Calu3 (cell line): ENCODE data around the gene SLC41A3. TPM values are rescaled to one million over a fixed set of nuclear protein-coding genes. Genes with fewer than 3 reads are reported as not detected.

Experiments
- BruUV-seq: library from RNA; stranded (reverse); fragments of 400-500 nt; replicated peaks from 2 replicates; lab custom pipeline; 2021; lab: Mats Ljungman, UMichigan
- CTCF ChIA-PET: fragments of 300-600 bp; sonication (Branson Sonifier 250); formaldehyde crosslinking; loops from one replicate; lab custom pipeline; 2022; ENCODE audit warnings: antibody characterized with exemption; lab: Charles Lee
- DNase-seq: peaks from one replicate; pipeline ENCODE4 v3.0.0; 2022
- H3K27ac Mint-ChIP-seq: one replicate; pipeline ENCODE4 v1.8.0; 2022; ENCODE audit warnings: mixed read lengths; ENCODE audit not compliant: unreplicated experiment
- H3K27me3 Mint-ChIP-seq: one replicate; pipeline ENCODE4 v1.8.0; 2022; ENCODE audit warnings: mixed read lengths; ENCODE audit not compliant: unreplicated experiment
- H3K36me3 Mint-ChIP-seq: one replicate; pipeline ENCODE4 v1.8.0; 2022; ENCODE audit warnings: mild to moderate bottlenecking, moderate library complexity, mixed read lengths; ENCODE audit not compliant: insufficient read depth, unreplicated experiment
- H3K4me1 Mint-ChIP-seq: one replicate; pipeline ENCODE4 v1.8.0; 2022; ENCODE audit warnings: mild to moderate bottlenecking, low read depth, mixed read lengths; ENCODE audit not compliant: unreplicated experiment
- H3K4me3 Mint-ChIP-seq: one replicate; pipeline ENCODE4 v1.8.0; 2022; ENCODE audit warnings: mild to moderate bottlenecking, low read depth, moderate library complexity, mixed read lengths; ENCODE audit not compliant: unreplicated experiment
- H3K9me3 Mint-ChIP-seq: one replicate; pipeline ENCODE4 v1.8.0; 2022; ENCODE audit warnings: low read depth, mixed read lengths; ENCODE audit not compliant: unreplicated experiment
- CTCF ChIP-seq: fragments of 200-600 bp; IDR thresholded peaks from one replicate; pipeline ENCODE4 v1.8.0; 2022; ENCODE audit warnings: antibody characterized with exemption; ENCODE audit not compliant: unreplicated experiment
- intact Hi-C: fragments of 100-400 bp; cut with micrococcal nuclease; formaldehyde crosslinking; loops from one replicate; pipeline ENCODE4 v1.10.0; 2022; ENCODE audit not compliant: unreplicated experiment
- total RNA-seq: library from RNA; stranded (reverse); gene quantifications from 2 replicates; pipeline ENCODE4 v1.2.3, GENCODE V29; 2022

Gene SLC41A3
- total RNA-seq, 1 experiment from 2014 or later = 101 TPM

- peaks cover 5% of the 10 kb centered on the region for H3K36me3 Mint-ChIP-seq
- no peak for TF ChIP-seq CTCF
- H3K4me1 Mint-ChIP-seq = peaks cover 10% of the 10 kb centered on the region
- H3K9me3 Mint-ChIP-seq = no peaks in the 10 kb centered on the region
- intact Hi-C loops = loop anchor here (10.0 kb wide), 1 partner anchor 200 kb away; no protein-coding TSS in a partner anchor
- no peak overlapping the region for H3K4me3 Mint-ChIP-seq
- CTCF ChIA-PET = no interaction called here
- H3K27me3 Mint-ChIP-seq = peaks cover under 1% of the 10 kb centered on the region
- H3K27ac Mint-ChIP-seq = no peak overlapping the region
- no peak for DNase-seq
- no TSS peak for BruUV-seq
These were observed 41.0 kb upstream of the SLC41A3 start for GRCh38 chr3:126124896-126125295.

- DNase-seq = no peak
- BruUV-seq = no TSS peak
These were observed 40.4 kb upstream of the SLC41A3 start for GRCh38 chr3:126124148-126124868.

GRCh38 chr3:126121632-126122031 lies 37.7 kb upstream of the SLC41A3 start:
- DNase-seq = peak; percentile 0
- Mint-ChIP-seq H3K36me3 (no peaks in the 10 kb centered on the region), H3K4me3 (no peak overlapping the region), H3K9me3 (peaks cover 3% of the 10 kb centered on the region), H3K4me1 (peaks cover 8% of the 10 kb centered on the region), H3K27ac (no peak overlapping the region), H3K27me3 (peaks cover 17% of the 10 kb centered on the region)
- intact Hi-C loops = loop anchor here (10.0 kb wide), 1 partner anchor 197 kb away; no protein-coding TSS in a partner anchor
- TF ChIP-seq CTCF = no peak
- BruUV-seq = no TSS peak
- CTCF ChIA-PET = no interaction called here

More at GRCh38 chr3:126124148-126124868, 40.4 kb upstream of the SLC41A3 start:
- intact Hi-C loops = loop anchor here (10.0 kb wide), 1 partner anchor 200 kb away; no protein-coding TSS in a partner anchor
- no peak for TF ChIP-seq CTCF
- Mint-ChIP-seq H3K4me3 (no peak overlapping the region), H3K4me1 (peaks cover 8% of the 10 kb centered on the region), H3K36me3 (no peaks in the 10 kb centered on the region), H3K27me3 (peaks cover 7% of the 10 kb centered on the region), H3K27ac (no peak overlapping the region), H3K9me3 (no peaks in the 10 kb centered on the region)
- CTCF ChIA-PET = interaction anchor here (0.6 kb wide), 2 partner anchors 253 to 269 kb away, joined by 3 to 4 read pairs; no protein-coding TSS in a partner anchor

- peaks cover 17% of the 10 kb centered on the region for H3K27me3 Mint-ChIP-seq
- H3K4me3 Mint-ChIP-seq = no peak overlapping the region
- TF ChIP-seq CTCF = no peak
- BruUV-seq = no TSS peak
- no peaks in the 10 kb centered on the region for H3K36me3 Mint-ChIP-seq
- H3K4me1 Mint-ChIP-seq = peaks cover 8% of the 10 kb centered on the region
- CTCF ChIA-PET = no interaction called here
- H3K9me3 Mint-ChIP-seq = peaks cover 3% of the 10 kb centered on the region
- no peak overlapping the region for H3K27ac Mint-ChIP-seq
- no peak for DNase-seq
- intact Hi-C loops = loop anchor here (10.0 kb wide), 1 partner anchor 196 kb away; no protein-coding TSS in a partner anchor
These were observed 37.1 kb upstream of the SLC41A3 start for GRCh38 chr3:126121074-126121473.
